ENCODE data around the gene PRDM11.

PRDM11 gene

GRCh38 chr11:45157247-45158209 lies 11.1 kb downstream of the PRDM11 start:
- DNase-seq (ENCODE audit: low read depth) = no peak

GRCh38 chr11:45158210-45158731 lies 11.8 kb downstream of the PRDM11 start:
- DNase-seq (ENCODE audit: low read depth) = no peak

- DNase-seq (ENCODE audit: low read depth) = no peak
Observed at GRCh38 chr11:45158891-45159605, 12.6 kb downstream of the PRDM11 start.

- no peak for DNase-seq (ENCODE audit: low read depth)
Observed at GRCh38 chr11:45159781-45160365, 13.4 kb downstream of the PRDM11 start.

GRCh38 chr11:45161252-45162063 lies 15.0 kb downstream of the PRDM11 start:
- no peak for DNase-seq (ENCODE audit: low read depth)

- DNase-seq (ENCODE audit: low read depth) = no peak
Observed at GRCh38 chr11:45162064-45162375, 15.6 kb downstream of the PRDM11 start.

- DNase-seq (ENCODE audit: low read depth) = no peak
Observed at GRCh38 chr11:45162916-45163879, 16.8 kb downstream of the PRDM11 start.

- no peak for DNase-seq (ENCODE audit: low read depth)
Observed at GRCh38 chr11:45163956-45164575, 17.6 kb downstream of the PRDM11 start.

- no peak for DNase-seq (ENCODE audit: low read depth)
Observed at GRCh38 chr11:45165386-45165785, 18.9 kb downstream of the PRDM11 start.

GRCh38 chr11:45165806-45166603 lies 19.6 kb downstream of the PRDM11 start:
- DNase-seq (ENCODE audit: low read depth) = no peak

- DNase-seq (ENCODE audit: low read depth) = no peak
Observed at GRCh38 chr11:45166604-45166897, 20.1 kb downstream of the PRDM11 start.

GRCh38 chr11:45167283-45167682 lies 20.8 kb downstream of the PRDM11 start:
- DNase-seq (ENCODE audit: low read depth) = no peak

GRCh38 chr11:45168366-45169130 lies 22.1 kb downstream of the PRDM11 start:
- DNase-seq (ENCODE audit: low read depth) = no peak

- no peak for DNase-seq (ENCODE audit: low read depth)
Observed at GRCh38 chr11:45169310-45170072, 23.1 kb downstream of the PRDM11 start.

GRCh38 chr11:45170484-45170883 lies 24.0 kb downstream of the PRDM11 start:
- no peak for DNase-seq (ENCODE audit: low read depth)

- DNase-seq (ENCODE audit: low read depth) = no peak
Observed at GRCh38 chr11:45171550-45171949, 25.1 kb downstream of the PRDM11 start.

GRCh38 chr11:45173064-45173463 lies 26.6 kb downstream of the PRDM11 start:
- DNase-seq (ENCODE audit: low read depth) = no peak
